C4-2B (cell line): ENCODE measurements around the gene SGPP2.

ENCODE experiments used
- CTCF ChIP-seq: fragments of 450-650 bp; conservative IDR thresholded peaks from 2 replicates; pipeline ENCODE4 v1.5.1; 2017; ENCODE audit warnings: mild to moderate bottlenecking
- ZFX ChIP-seq: fragments of 450-650 bp; IDR thresholded peaks from 2 replicates; pipeline ENCODE4 v1.6.1; 2017

GRCh38 chr2:222431869-222432268 lies 7.5 kb downstream of the SGPP2 start:
- no peak for TF ChIP-seq CTCF
- TF ChIP-seq ZFX = no peak
